ENCODE measurements around the gene ILKAP.
A peak's percentile ranks its signal among the peaks of the same experiment; 100 is the strongest.
"Not testable (repeated sequence)": the region's sequence is repeated elsewhere in the genome, so short reads cannot be mapped to it uniquely, and the experiment has no call there.

The ILKAP gene

DNA sequence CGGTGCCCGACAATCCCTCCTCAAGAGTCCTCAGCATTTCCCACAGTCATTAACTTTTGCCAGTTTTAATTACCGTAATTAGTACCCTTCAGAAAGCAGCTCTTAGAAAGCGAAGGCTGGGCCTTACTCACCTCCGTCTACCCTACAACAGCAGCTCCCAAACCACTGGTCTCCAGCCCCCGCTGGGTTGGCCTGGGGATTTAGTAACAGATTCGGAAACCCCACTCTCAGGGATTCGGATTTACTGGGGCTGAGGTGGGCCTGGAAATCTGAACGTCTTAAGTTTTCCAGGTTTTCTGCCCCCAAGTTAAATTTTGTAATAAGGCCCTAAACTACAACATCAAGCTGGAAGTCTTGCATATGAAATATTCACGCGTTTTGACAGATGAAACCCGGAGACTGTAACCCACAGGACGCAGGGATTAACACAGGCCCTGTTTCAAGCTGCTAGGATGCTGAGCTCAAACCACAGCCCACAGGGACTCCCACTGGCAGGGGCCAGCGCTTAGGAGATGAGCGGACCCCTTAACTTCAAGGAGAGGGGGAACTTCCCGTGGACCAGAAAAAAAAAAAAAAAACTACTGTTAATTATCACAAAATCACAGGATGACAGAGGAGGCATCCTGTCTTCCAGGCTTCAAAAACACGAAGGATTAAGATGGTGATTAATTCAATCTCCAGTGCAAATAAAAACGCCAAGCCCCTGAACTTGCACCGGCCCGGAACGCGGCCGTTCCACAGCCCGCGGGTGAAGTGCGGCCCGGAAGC, 985 bp downstream of the ILKAP start:
- DNase-seq (ENCODE audit: low read depth), result peak; percentile 3

DNA sequence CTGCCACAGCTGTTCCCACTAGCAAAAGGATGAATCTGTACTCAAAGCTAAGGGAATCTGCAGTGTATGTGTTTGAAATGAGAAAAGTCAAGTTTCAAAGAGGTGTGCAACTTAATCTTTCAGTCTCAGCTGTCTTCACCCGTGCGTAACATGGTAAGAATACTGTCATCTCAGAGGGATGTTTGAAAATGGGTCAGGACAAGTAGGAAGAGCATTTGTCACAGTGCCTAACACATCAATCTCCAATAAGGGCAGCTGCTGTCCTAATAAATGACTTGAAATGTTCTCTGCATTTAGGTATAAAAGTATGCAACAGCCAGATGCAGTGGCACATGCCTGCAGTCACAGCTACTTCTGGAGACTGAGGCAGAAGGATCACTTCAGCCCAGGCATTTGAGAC, 13.1 kb downstream of the ILKAP start:
- no peak for DNase-seq (ENCODE audit: low read depth)

DNA sequence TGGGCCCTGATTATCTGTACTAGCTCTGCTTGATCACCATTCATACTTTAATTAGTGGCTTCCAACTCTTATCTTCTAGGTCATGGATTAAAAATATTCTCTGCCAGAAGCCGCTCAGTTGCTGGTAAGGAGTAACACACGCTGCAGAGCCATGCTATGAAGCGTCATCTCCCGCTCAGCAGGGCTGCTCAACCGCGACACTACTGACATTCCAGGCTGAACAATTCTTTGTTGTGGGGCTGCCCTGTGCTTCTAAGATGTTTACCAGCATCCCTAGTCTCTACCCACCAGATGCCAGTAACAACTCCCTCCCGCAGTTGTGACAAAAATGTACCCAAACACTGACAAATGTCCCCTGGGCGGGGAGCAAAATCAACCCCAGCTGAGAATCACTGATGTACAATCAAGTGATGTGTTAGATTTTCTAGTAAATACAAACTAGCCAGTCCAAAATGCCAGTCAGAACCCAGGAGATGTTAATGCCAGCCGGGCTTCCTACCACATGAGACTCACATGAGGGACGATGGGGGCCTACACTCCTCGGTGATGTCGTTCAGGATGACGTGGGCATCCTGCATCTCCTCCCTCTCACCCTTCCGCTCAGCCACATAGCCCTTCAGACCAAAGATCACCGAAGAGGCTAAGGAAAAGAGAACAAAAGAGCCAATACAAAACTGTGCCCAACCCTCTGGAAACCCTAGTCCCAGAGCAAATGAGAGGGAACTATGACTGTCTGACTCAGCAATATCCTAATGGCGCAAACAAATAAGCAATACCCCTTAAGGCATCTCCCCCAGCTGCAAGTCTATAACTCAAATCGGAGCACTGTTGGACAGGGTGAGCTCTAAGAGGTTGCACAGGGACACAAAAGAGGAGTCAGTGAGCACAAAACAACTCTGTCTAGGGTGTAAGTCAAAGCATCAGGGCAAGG, 15.6 kb downstream of the ILKAP start:
- DNase-seq (ENCODE audit: low read depth), result no peak

DNA sequence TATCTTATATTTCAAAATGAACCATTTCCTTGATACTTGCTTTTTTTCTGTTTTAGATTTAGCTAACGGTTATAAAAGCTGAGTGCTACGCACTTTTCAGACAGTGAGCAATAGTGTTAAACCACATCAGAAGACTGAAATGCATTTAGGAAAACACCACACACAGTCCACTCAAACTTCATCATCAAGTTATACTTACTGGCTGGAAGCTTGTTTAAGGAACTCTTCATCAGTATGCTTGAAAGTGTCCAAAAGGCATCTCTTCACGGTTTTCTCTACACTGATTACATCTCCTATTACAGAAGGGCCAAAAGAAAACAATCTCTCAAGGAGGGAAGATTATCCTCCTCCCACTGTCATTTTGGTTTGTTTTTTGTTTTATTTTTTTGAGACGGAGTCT, 19.7 kb downstream of the ILKAP start:
- no peak for DNase-seq (ENCODE audit: low read depth)

DNA sequence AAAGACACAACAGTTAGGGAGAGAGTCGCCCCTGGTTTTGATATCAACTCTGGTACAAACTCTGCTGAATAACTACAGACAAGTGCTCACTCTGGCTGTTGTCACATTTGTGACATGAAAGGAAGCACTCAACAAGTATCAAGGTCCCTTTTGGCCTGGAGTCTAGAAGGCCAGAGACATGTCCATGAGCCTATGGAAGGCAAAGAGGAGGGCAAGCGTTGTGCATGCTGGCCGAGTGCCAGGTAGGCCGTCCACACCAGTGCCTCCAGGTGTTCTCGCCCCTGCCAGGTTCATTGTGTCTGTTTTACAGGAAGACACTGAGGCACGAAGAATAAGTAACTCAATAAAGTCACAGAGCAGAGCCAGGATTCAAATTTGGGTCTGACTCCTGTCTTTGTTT, 21.1 kb downstream of the ILKAP start:
- no peak for DNase-seq (ENCODE audit: low read depth)

DNA sequence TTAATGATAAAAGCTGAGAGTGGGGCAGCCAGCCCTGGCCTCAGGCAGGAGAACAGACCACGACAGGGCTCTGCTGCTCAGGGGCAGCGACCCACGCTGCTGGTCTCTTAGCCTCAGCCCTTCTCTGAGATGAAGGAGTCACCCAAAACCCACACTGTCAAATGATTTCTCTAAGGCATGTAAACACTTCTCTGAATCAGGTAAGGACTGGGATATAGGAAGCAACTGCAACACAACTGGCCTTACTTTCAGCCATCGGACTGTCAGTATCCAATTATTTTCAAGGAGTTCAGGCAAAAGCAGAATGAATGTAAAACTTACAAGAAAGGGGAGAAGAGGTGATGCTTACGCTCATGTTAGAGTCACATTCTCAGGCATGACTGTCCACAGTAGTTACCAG, 22.9 kb downstream of the ILKAP start:
- no peak for DNase-seq (ENCODE audit: low read depth)

DNA sequence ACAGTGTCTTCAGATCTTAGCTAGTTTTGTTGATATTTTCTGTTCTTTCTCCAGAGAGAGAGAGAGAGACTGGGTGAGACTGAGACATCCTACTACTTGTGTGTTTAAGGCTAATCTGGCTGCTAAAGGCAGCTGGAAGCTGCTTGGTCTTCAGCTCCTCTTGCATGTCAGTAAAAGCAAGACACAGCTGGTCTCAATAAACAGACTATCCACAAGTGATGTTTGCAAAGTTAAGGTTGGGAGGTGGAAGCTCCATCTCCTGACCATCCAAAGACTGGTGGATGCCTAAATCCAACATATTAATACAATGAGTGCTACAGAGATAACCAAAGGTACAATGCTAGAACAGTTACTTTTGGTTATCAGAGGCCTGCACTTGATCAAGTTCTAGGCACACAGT, 26.9 kb downstream of the ILKAP start:
- DNase-seq (ENCODE audit: low read depth), result no peak

DNA sequence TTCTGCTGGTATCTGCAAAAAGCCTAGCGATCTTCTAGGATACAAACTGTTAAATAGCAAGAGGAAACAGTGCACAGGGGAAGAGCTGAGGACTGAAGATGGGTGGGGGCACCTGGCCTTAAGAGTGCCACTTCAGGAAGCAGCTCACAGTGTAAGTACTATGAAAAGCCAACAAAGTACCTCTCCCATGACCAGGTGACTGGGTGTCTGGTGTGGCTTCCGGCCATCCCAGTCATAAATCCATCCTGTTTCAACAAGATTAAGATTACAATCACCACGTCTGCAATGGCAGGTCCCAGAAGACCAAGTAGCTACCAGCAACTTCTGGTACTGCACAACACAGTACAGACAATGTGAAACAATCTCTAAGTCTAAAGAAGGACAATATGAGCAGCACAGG, 28.8 kb downstream of the ILKAP start:
- no peak for DNase-seq (ENCODE audit: low read depth)

DNA sequence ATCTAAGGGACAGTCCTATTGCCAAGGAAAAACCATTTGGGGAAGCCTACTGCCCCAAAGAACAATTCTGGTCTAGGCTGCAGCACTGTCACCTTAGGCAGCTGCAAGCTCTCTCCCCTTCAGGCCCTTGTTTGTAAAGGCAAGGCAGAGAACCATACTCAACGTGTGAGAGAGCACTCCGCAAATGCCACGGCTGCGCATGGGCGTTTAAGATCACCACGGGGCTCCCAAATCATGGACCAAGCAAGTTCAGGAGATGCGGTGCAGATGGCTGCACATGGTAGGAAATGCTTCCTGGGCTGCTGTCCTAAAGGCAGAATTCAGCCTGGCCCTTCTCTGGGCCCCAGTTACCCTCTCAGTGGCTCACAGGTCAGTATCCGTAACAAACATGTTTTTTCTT, 29.2 kb downstream of the ILKAP start:
- no peak for DNase-seq (ENCODE audit: low read depth)

DNA sequence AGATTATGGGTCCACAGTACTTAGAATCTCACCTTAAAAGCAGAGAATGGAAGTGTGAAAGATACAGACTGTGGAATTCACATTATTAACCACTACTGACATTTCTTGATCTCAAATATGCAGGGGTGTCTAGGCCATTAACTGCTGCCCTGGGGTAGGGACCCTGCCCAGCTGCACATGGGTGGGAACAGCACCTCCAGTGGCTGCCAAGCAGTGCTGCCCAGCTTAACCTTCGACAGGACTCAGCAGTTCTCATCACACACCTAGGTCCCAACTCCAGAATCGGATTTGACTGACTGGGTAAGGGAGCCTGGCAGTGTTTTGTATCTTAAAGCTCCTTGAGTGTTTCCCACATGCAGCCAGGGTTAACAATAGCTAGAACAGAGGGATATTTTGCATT, 29.8 kb downstream of the ILKAP start:
- no peak for DNase-seq (ENCODE audit: low read depth)

DNA sequence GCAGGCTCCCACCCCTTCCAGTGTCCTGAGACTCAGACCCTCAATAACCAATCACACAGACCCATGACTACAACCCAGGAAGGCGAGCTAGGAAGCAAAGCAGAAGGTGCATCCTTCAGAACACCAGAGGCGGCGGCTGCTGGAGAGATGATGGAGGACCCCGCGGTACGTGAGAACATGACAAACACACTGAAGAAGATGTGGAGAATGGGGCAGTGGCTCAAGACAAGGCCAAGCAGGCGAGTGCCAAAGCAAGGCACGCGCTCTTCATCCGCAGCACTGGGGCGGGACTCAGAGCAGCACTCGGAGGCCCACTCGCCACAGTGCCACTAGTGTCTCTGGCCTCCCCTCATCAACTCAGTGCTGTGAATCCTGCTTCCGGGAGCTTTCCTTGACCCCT, 31.1 kb downstream of the ILKAP start:
- no peak for DNase-seq (ENCODE audit: low read depth)

DNA sequence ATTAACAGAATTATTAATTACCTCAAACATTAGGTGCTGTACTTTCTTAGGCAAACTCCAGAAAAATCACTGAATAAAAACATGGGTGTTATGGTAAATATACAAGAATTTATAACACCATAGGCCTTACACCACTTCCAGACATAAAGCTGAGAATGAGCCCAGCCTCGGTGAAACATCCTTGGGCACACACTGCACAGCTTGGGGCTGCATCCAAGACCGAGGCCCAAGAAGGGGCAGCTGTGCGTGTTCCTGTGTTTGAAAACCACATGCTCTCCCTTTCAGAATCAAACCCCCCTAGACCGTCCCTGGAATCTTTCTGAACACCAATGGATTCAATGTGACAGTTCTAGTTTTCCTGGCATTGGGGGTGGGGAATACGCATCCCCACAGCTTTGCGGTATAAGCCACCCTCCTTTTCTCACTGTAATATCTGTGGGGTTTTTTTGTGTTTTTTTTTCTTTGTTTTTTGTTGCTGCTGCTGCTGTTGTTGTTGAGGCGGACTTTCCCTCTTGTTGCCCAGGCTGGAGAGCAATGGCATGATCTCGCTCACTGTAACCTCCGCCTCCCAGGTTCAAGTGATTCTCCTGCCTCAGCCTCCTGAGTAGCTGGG, 31.8 kb downstream of the ILKAP start:
- no peak for DNase-seq (ENCODE audit: low read depth)

DNA sequence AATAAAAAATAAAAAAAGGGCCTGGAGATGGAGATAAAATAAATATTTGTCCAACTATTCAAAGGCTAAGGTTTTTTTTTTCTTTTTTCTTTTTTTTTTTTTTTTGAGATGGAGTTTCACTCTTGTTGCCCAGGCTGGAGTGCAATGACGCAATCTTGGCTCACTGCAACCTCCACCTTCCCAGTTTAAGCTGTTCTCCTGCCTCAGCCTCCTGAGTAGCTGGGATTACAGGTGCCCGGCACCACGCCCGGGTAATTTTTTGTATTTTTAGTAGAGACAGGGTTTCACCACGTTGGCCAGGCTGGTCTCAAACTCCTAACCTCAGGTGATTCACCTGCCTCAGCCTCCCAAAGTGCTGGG, 32.4 kb downstream of the ILKAP start:
- not testable (repeated sequence) for DNase-seq (ENCODE audit: low read depth)

DNA sequence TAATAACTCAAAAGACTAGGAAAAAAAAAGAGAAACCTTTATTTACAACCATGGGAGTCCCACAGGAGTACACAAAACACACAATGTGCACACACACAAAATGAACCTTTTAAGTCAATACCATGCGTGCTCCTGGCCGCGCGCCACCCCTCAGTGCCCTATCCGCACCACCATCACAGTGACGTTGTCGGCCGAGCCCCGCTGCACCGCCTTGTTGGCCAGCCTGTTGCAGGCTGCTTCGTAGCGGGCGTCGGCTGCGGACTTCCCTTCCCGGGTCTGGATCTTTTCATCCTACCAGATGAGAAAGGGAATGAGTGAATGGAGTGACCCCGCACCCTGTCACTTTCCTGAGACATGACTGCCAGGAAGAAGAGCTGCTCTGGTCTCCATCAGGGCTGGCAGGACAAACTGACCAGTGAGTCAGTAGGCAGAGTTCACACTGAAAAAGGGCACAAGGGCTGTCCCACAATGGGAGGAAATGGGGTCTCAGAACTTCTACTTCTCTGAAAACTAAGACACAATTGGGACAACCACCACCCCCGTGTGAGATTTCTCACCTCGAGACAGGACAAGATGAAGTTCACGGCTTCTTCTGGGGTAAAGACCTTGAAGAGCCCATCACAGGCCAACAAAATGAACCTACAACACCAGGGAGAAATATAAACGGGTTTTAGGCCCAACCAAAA, 33.0 kb downstream of the ILKAP start:
- no peak for DNase-seq (ENCODE audit: low read depth)

DNA sequence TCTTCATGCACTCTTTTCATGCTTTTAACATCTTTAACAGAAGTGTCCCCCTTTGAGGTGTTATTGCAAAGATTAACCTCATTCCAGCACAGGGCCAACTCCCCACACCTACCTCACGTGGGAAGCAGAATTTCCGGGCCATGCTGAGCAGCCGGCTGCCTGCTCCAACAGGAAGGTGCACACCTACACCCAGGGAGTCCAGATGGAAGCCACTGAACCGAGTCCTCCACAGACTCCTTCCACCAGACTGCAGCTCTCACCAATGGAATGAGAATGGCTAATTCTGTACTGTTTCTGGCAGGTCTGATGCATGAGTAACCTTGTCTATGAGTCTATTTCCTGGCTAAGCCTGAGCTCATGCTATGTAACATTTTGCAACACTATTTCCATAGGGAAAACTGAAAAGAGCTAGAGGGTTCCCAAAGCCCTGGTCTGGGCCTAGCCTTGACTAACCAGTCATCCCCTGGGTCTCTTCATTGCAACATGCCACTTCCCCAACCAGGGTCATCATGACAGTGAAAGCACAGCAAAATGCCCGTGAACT, 33.7 kb downstream of the ILKAP start:
- peak; percentile 97 for DNase-seq (ENCODE audit: low read depth)

DNA sequence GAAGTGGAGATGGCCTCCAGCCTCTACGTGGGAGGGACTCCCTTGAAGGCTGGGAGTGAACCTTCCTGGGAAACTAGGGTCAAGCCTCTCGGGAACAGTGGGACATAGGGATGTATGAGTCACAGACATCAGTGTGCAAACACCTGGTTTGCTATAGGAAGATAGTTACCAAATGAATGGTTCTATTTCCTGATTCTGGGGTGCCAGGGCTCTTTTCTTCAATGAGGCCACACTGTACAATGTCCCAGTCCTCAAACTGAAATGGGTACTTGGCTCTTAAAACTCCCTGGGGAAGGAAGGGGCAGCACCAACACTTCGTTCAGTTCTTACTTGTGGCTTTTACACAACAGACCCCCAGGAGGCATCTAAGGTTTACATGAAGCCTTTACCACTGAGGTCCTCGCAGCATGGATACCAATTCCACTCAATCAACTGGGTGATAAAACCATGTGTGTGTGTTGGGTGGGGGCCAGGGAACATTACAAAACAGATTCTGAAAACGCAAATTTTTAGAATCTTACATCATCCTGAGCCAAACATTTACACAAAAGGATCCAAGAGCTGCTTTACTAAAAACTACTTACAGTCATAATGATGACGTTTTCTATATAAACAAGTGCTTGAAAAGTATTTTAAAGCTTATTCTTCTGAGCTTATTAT, 34.3 kb downstream of the ILKAP start:
- peak; percentile 77 for DNase-seq (ENCODE audit: low read depth)

DNA sequence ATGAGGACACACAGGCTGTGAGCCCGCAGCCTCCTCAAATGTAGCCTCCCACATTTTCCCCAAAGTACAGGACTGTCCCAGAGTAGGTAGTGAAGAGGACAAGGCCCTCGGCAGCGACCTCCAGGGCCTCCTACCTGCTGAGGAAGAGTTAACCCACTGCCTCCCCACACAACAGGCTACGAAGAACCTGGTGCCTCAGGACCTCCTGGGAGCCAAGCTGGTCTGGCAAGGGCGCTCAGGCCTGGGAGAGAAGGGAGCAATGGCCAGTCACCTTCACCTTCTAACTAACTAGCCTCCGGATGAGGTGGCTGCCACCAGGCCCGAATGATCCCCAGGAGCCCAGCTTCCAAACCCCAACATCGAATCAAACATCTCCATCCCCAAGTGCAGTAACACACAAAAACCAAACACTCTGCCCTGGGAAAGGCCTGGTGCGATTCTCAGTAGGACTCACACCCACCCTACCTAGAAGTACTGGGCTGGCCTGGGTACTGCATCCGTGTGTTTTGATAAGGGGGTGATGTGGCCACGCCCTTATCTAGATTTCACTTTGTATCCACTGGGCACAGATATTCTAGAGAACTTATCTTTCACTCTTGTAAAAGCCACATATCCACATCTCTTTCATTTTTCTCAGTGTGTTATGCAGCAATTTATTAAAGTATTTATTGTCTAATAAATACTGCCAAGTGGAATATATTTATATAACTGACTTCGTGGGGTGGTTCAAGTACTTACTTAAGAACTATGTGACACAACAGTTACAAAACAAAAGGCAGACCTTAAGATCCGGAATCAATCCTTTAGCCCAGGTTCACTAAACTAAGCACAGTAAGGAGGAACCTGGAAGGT, 35.1 kb downstream of the ILKAP start:
- no peak for DNase-seq (ENCODE audit: low read depth)

DNA sequence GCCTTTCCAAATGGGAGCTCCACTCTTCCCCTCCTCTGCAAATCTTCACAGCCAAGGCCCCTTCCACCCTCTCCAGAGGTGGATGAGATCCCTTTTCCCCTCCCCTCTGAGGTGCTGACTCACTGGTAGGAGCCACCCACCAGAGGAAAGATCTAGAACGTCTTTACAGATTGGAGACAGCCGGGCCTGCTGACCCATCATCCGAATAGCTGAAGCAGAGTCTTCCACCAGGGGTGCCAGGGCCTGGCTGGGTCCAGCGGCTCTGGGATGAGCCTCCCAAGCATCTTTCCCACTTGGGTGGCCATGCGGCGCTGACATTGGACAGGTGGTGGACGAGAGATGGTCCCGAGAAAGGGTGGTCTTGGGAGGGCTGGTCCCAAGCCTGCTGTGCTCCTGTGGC, 35.7 kb downstream of the ILKAP start:
- no peak for DNase-seq (ENCODE audit: low read depth)

DNA sequence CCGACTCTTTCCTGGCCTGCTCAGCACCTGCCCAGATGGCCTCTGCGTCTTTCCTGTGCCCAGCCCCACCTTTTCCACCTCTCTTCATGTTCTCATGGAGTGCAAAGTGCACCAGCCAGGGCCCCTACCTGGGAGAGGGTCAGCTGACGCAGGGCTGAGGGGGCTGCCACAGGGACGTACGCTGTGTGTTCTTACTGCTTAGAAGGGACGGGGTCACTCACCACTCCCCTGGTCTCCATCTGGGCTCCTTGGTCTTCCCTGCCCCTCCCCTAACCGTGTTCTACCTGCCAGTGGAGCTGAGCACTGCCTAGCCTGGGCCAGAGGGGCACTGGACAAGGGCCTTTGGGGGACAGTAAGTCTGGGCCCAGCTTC, 36.2 kb downstream of the ILKAP start:
- no peak for DNase-seq (ENCODE audit: low read depth)
